Measurements from ENCODE around the gene COL4A6.

The COL4A6 gene

DNA sequence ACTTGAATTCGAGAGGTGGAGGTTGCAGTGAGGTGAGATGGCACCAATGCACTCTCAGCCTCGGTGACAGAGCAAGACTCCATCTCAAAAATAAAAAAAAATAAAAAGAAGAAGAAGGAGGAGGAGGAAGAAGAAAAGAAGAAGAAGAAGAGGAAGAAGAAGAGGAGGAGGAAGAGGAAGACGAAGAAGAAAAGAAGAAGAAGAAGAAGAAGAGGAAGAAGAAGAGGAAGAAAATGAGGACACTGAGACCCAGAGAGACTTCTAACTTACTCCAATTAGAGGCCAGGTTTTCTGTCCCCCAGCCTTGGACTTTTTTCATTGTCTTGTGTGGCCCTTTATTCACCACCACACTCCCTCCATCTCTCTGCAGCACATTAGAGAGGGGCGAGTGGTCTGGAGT lies 276.0 kb downstream of the COL4A6 start:
- DNase-seq (ENCODE audit: low read depth in 2 of 3, low spot score in 1 of 3): no peak

DNA sequence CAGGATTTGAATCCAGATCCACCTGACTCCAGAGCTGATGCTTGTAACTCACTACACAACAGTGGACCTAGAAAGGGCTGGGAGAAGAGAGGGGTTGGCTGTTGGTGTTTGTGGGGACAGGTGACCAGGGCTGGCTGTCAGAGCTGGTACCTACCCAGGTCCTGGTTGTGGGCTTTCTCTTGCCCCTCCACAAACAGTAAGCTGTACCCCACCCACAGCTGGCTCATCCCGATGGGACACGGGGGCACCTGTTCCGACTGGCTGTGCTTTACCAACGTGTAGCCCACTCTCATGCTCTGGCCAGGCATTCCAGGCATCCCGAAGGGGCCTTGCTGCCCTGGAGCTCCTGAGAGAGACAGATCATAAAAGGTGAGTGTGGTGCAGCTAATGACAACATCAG lies 277.9 kb downstream of the COL4A6 start:
- DNase-seq (ENCODE audit: low read depth in 2 of 3, low spot score in 1 of 3): no peak

DNA sequence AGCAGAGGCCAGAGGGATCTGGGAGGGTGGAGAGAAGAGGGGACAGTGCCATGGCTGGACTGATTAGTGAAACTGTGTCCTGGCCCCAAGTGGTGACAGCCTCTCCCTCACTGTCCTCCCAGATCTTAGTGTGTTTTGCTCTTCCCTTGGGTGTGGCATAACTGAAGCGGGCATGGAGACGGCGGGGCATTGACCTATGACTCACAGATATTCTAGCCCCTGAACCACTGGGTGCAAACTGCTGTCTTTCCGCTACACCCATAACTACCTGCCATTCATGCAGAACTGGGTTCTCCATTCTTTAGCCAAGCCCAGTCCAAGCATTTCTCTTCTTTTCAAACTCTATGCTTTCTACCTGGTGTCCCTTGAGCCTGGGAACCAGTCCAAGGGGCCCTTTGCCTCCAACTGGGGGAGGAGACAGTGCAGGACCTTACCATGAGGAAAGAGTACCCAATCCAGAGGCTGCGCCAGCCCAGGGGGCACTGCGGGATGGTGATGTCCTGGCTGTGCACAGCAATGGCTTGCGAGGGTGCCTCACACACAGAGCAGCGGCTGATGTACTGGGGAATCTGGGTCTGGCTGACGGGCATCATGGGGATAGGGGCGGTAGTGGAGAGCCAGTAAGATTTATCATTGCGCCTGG lies 279.1 kb downstream of the COL4A6 start:
- DNase-seq (ENCODE audit: low read depth in 2 of 3, low spot score in 1 of 3): no peak

DNA sequence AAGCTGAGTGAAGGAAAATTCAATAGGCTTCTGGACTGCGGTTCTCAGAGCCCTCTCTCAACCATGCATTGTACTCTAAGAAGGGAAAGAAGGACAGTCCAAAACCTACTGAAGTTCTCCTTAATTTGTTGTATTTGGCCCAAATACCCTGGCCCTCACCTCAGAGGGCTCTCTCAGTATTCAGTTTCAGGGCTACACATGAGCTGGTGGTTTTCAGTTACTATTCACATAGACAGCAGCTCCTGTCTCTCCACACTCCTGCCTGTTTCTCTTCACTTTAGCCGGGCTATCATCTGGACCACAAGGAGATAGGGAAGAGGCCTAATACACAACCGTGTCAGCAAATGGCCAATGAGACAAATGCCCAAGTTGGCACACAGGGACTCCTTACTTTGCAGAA lies 280.6 kb downstream of the COL4A6 start:
- DNase-seq (ENCODE audit: low read depth in 2 of 3, low spot score in 1 of 3): no peak

DNA sequence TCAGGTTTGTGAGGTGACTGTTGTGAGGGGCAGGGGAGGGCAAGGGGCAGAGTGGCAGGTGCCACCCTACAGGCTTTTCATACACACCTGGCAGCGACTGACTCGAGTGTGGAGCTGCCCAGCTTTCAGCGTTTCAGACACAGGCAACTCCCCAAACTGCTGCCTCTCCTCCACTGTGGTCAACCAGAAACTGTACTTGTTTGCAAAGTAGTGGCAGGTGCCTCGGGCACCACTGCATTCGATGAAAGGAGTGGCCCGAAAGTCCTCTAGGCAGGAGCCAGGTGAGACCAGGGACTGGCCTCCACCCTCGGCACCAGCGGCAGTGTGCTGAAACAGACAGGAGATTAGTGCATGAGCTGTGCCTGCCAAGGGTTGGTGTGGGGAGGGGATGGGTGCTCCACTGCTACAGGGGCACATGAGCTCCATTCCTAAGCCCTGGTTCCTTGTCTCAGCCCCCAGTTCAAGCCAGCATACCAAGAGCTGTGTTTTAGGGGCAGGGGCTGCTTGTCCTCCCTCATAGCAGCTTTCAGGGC lies 281.2 kb downstream of the COL4A6 start:
- DNase-seq (ENCODE audit: low read depth in 2 of 3, low spot score in 1 of 3): no peak

DNA sequence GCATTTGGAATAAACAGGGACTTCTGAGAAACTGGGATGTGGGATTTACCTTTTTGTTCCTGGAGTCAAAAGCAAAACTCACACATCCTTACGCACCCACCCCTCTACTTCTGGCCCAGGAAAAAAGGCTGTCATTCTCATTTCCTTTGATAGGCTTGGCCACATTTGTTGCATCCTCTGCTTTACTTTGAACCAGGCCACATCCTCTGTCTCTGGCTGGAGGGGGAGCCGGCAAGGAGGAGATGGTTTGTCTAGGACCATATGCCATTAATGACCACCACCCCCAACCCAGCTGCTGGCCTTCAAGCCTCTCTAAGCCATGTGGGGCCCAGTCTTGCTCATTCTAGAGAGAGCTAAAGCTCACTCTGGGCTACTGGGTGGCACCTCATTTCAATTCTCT lies 282.1 kb downstream of the COL4A6 start:
- DNase-seq (ENCODE audit: low read depth in 2 of 3, low spot score in 1 of 3): no peak

DNA sequence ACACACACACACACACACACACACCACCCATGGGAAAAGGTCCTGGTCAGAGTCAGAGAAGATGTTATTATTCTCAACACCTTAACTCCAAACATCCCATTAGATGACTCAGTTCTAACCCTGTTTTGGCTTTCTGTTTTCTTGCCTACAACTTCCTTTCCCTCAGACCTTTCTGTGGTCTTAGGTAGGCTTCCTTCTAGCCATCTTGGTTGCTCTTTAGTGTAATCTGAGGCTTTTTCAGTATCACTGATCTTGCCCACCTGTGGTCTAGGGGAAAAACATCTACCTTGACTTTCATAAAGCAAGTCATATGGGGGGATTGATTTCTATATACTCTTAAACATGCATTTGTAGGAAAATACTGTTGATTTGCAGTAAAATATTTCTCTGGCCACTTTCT lies 289.7 kb downstream of the COL4A6 start:
- DNase-seq (ENCODE audit: low read depth in 2 of 3, low spot score in 1 of 3): no peak

DNA sequence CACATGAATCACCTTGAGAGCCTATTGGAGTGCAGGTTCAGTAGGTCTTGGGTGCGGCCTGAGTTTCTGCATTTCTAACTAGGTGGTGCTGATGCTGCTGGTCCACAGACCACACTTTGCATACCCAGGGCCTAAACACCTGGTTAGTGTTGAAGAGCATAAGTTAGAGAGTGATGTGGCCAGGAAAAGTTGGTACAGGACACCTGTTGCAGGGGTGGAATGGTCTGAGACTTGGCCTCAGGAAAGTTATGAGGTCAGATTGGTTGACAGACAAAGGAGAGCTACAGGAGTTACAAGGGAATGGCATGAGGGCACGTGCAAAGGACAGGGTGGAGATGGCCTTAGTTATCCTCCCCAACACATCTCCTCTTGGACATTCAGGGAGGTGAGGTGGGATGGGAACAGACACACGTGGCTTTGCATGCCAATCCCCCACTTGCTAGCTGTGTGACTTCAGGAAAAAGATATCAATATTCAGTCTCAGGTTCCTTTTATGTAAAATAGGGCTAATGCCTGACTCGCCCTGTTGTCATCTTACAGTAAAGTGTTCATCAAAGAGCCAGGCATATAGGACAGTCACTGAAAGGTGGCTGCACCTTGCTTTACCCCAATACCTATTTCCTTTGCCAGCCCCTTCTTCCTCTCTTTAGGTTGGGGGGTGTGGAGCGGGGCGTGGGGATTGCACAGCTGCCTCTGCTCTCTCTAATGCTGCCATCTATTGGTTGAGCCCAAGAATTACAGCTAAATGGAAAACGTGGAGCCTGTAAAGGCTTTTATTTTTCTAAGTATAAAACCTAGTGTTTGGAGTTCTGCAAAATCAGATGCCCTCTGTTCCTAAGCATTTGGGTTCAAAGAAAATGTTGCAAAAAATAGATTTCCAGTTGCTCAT lies 299.2 kb downstream of the COL4A6 start:
- DNase-seq (ENCODE audit: low read depth in 2 of 3, low spot score in 1 of 3): peak in 1 of 3 donors; percentile 4

DNA sequence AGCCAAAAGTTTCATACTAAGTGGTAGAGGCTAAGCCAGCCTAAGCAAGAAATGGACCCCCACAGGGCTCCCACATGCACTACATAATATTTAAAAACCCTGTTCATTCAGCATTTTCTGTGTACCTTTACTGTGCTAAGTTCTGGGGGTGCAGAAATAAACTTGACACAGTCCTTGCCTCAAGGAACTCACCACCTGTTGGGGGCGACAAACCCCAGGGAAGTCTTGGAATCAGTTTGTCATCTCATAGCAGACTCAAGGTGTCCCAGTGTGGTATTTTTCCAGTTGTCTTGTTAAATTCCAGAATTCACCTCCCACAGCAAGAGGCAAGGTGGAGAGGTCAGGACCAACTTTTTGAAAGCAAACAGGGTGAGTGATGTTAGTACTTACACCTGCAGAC lies 303.5 kb downstream of the COL4A6 start:
- DNase-seq (ENCODE audit: low read depth in 2 of 3, low spot score in 1 of 3): no peak

DNA sequence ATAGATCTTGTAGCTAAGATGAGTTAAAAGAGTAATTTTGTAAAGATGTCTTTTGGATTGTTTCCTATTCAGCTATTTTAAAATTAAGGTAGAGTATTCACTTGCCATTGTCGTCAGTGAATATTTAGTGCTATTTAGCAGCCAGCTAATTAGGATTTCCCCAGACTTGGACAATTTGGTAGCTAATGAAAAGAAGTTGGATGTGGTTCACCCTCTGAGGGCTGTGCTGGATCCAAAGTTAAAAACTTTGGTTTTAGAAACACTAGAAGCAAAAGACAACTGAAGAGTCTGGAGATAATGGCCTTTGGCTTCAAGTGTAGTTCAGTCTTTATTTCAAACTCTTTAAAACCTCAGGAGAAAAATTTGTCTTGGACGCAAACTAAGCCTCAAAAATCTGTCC lies 305.3 kb downstream of the COL4A6 start:
- no peak for DNase-seq (ENCODE audit: low read depth in 2 of 3, low spot score in 1 of 3)

DNA sequence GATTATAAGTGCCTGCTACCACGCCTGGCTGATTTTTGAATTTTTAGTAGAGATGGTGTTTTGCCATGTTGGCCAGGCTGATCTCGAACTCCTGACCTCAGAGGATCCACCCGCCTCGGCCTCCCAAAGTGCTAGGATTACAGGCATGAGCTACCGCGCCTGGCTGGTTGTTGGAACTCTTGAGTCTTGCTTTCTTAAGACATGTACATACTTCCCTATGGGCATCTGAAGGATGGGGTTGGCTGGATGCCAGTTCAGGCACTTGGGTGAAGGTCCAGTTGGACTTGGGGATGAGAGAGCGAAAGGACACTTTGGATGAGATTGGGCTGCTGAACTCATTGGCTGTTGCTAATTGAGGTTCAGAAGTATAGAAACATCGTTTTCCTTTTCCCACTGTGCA lies 306.2 kb downstream of the COL4A6 start:
- no peak for DNase-seq (ENCODE audit: low read depth in 2 of 3, low spot score in 1 of 3)

DNA sequence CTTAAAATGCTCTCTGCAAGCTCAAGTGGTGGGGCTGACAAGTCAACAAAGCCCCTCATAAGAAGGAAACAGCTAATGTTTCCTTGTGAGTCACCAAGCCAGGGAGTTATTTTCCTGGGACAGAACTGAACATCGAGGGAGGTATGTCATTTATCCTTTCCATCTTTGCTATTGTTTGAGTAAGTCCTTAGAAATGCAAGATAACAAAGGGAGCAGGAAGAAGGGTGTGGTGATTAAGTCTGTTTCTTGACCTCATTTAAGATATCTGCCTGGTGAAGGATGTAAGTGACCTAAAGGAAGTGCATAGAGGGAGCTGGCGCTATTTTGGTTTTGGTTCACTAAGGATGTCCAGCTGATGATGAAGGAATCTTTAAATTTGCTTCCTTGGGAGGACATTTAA lies 306.8 kb downstream of the COL4A6 start:
- no peak for DNase-seq (ENCODE audit: low read depth in 2 of 3, low spot score in 1 of 3)

DNA sequence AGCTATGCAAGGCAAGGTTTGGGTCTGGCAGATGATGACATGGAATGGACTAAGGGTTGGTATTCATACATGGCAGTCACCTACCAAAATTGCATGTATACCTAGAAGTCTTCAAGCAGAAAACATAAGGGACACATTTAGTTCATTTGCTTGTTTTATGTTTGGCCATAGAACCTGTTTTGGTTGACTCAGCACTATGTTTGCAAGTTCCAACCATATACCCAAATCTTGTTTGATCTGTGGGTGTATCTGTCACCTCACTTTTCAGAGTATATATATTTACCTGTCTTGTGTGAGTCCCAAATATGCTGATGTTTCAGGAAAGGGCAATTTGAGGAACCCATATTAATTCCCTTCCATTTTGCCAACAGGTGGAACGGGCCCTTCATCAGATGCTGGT lies 307.3 kb downstream of the COL4A6 start:
- DNase-seq (ENCODE audit: low read depth in 2 of 3, low spot score in 1 of 3): no peak

DNA sequence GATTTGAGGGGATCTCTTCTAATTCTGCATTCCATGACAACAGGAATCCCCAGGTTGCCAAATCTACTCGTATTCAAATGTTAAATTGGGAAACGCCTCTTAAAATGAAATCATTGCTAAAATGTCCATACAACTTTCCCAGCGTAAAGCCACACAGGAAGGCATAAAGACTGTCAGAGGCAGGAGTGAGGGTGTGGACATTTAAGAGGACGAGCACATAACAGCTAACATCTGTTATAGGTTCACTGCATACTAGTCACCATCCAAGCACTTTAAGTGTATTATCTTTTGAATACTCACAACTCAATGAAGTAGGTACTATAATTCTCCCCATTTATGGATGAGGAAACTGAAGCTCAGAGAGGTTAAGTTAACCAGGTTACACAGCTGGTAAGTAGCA lies 311.1 kb downstream of the COL4A6 start:
- no peak for DNase-seq (ENCODE audit: low read depth in 2 of 3, low spot score in 1 of 3)

DNA sequence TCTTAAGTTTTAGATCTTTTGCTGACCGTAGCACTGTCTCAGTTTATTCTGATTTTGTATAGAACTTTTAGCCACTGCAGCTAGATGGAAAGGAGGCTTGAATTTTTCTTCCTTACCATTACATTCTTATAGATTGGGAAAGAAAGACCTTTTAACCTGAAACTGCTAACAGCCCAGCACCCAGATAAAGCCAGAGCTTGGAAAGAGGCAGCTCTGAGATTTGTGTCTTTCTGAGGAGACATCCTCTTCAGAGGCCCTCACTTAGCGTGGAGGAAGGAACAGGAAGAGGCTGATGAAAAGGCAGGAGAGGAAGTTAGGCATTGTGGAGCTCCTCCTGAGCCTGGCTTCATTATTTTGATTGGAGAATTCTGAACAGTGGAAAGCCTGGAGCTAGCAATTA lies 311.6 kb downstream of the COL4A6 start:
- no peak for DNase-seq (ENCODE audit: low read depth in 2 of 3, low spot score in 1 of 3)

DNA sequence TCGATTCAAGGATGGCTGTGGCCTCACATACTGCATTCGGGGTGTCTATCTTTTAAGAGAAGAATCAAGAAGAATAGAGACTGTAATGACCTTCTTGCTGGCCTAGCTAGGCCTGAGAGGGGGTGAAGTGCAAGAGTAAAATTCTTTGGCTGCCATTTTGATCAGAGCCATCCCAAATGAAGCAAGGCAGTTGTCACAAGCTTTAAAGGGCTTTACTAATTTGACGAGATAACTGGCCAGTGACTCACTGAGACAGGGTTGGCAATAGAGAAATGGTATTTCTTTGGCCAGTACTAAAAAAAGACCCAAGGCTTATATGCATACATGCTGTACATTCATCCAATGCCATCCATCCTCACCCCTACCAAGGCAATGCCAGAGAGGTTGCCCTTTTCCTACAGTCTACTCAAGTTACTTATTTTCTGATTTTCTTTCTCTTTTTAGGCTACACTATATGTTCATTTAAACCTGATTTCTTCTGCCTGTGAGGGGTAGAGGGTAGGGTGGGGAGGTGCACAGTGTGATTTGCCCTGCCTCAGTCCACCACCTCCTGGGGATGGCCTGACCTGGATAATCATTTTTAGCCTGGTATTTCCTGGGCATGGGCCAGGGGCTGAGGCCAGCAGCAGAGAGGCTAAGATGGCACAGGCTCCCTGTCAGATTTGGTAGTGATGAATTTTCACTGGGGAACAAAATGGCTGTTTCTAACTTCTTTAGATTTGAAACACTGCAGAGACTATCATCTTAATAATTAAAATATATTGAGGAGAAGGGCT lies 314.4 kb downstream of the COL4A6 start:
- DNase-seq (ENCODE audit: low read depth in 2 of 3, low spot score in 1 of 3): no peak

DNA sequence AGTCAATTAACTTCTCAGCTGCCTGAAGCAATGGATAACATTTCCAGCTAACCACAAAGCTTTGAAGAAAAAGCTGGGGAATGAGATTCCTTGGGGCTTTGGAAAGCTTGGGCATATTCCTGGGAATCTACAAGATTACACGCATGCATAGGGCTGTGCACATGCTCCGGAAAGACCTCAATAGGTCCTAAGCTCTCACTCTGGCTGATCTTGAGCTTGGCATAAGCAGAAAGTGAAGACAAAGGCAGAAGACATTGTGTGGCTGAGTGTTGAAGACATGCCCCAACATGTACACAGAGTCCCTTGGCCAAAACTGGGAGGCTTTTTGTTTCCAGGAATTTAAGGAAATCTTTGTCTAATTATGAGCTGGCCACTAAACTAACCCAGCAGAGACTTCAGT lies 315.5 kb downstream of the COL4A6 start:
- no peak for DNase-seq (ENCODE audit: low read depth in 2 of 3, low spot score in 1 of 3)

DNA sequence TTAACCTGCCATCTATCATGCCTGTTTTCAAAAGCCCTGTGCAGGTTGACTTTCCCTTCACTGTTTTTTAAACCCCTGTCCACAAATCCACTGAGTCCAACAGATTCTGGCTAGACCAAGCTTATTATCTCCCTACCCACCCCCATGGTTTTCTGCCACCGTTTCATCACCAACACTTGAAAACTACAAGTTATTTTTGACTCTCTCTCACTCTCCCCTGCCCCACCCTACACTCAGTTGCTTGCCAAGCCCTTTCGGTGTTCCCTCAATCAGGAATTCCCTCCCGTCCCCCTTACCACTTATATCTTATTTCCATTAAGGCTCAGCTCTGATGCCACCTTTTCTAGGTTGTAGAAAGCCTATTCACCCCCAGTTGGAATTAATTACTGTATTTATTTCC lies 316.9 kb downstream of the COL4A6 start:
- no peak for DNase-seq (ENCODE audit: low read depth in 2 of 3, low spot score in 1 of 3)

DNA sequence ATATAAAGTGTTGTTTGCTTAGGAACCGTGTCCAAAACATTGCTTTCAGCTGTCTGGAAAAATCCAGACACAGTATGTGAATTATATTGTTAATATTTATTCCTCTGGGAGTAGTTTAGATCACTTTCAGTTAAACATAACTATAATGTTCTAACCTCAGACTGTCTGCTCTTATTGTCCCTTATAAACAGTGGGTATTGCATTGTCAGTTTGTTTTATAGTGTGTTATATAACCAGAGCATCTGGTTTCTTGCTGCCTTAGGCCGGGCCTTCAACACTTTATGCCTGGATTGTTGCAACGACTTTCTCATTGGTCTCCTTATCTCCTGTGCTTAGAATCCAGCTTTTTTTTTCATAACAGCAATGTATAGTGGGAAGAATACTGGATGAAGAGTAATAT lies 320.2 kb downstream of the COL4A6 start:
- no peak for DNase-seq (ENCODE audit: low read depth in 2 of 3, low spot score in 1 of 3)

DNA sequence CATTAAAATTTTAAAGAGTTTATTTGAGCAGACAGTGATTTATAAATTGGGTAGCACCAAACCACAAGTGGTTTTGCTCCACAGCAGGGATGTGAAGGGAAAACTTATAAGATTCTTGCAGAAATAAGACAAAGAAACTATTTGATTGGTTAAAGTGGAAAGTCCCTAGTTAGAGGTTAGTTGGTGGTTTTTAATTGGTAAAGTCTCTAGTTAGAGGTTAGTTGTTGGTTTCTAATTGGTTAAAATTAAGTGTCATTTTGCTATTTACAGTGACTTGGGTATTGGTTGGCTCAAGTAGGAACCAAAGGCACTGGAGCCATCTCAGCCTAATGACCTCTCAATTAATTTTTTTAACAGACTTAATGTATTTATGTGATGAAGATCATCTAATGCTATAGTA lies 323.7 kb downstream of the COL4A6 start:
- no peak for DNase-seq (ENCODE audit: low read depth in 2 of 3, low spot score in 1 of 3)

Data from stimulated activated CD4-positive, alpha-beta T cell treated with anti-CD3 and anti-CD28 coated beads, Interleukin-12 subunit alpha, Interleukin-12 subunit beta, amount 100 ng/mL, for 48 hours (primary cell).